Stimulated activated CD8-positive, alpha-beta memory T cell treated with anti-CD3 and anti-CD28 coated beads, Interleukin-4, amount 100 ng/mL, for 48 hours (primary cell): ENCODE results near the gene STMN3.

Source experiments
- DNase-seq: peaks from one replicate; pipeline ENCODE4 v3.0.0-alpha.2; 2020

The STMN3 gene

DNA sequence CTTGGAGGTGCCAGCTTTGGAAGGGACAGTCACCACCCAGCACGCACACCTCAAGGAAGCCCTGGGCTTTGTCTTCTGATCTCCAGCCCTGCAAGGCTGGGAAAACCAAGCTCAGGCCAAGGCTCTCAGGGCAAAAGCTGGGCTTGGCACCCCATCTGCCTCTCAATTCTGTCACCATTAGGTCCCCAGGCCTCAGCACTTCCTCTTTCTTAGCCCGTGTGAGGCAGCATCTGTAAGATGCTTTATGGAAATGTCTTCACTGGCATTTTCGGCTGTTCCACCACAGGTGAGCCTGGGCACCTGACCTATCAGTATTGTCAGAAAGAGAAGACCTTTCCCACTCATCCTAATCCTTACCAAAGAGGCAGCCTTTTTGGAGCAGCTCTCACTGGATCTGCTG, 50.9 kb downstream of the STMN3 start:
- no peak for DNase-seq

DNA sequence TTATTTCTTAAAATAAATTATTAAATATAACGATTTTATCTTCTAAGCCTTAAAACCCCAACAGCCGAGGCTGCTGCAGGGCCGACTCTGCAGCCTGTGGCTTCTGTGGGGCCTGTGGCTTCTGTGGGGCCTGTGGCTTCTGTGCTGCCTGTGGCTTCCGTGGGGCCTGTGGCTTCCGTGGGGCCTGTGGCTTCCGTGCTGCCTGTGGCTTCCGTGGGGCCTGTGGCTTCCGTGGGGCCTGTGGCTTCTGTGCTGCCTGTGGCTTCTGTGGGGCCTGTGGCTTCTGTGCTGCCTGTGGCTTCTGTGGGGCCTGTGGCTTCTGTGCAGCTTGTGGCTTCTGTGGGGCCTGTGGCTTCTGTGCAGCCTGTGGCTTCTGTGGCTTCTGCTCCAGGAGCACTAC, 51.5 kb downstream of the STMN3 start:
- DNase-seq: peak; percentile 32

DNA sequence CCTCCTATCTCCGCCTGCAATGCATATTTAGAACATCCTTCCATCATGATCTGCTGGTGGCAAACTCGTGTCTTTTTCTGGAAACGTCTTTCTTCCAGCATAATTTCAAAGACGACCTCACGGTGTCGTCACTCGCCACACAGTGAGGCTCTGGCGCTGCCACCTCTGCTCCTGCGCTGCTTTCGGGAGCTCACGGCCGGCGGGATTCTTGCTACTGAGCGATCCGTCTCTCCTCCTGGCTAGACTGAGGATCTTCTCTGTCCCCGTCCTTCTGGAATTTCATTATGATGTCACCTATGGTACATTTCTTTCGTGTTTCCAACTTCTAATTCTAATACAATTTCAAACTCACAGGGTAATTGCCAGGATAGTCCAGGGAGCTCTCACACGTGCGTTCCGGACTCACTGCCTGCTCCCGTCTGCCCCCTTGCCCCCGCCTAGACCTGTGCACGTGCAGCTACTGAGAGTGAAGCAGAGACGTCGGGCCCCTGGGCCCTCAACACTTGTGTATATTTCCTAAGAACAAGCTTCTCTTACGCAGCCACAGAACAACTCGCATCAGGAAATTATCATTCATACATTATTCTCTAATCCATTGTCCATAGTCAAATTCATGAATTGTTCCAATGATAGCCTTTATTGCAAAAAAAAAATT, 53.7 kb downstream of the STMN3 start:
- DNase-seq: no peak

DNA sequence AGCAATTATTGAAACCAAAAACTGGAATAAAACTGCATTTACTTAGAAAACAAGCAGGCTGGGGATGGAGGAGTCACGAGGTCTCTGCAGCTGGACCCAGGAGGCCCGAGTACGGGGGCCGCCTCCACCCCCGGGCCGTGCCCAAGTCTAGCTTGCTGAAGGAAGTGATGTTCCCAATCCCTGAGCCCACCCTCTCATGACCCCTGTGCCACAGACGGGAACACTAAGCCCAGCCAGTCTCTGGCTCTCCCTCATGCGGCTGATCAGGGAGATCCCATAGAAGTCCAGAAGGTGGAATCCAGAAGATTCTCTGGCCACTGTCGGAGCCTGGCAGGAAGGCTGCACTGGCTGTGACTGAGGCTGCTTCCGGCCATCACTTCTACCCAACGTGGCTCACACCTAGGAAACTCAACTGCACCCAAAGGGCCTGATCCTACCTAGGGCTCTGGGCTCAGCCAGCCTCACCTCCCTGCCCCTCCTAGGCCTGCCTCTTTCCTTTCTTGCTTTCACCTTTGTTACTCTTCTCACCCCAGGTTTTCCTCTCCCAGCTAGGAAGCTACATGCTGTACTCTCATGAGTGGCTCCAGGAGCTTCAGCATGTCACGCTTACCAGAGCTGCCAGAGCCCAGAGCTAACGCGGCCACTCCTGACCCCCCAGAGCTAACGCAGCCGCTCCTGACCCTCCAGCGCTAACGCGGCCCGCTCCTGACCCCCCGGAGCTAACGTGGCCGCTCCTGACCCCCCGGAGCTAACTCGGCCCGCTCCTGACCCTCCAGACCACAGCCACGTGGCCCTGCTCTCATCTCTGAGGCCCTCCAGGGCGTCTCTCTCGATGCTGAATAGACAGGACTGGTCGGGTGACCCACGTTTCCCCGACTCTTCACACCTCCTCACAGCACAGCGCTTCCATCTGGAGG, 54.5 kb downstream of the STMN3 start:
- DNase-seq: no peak

DNA sequence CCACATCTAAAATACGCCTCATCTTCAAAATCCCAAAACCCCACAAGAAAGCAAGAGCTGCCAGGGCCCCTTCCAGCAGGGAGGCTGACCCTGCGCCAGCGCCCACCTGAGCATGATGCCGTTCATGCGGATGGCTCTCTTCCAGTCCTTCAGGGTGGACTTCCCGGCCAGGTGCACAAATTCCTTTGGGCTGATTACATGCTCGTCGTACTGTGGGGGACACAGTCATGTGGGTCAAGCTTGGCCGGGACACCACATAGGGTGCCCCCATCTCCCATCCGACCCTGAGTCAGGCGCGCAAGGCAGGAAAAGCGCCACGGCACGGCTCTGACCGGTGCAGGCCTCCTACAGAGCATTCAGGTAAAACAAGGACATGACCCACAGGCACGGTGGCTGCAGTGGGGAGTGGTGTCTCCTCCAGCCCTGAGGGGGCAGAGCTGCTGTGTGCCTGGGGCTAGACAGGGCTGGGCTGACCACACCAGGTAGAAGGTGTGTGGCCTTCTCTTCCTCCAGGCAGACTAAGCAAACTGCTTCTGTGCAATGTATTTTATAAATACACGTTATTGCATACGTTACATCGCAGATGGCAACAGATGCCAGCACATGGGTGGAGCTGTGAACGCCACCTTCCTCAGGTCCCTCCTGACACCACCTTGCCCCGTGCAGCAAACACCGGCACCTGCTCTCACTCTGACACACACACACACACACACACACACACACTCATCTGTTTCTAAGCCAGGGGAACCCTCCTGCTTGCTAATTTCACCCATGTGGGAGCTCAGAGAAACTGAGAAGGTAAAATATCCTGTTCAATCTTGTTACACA, 55.4 kb downstream of the STMN3 start:
- DNase-seq: no peak

GRCh38 chr20:63596423-63596822, 56.8 kb downstream of the STMN3 start:
- no peak for DNase-seq

DNA sequence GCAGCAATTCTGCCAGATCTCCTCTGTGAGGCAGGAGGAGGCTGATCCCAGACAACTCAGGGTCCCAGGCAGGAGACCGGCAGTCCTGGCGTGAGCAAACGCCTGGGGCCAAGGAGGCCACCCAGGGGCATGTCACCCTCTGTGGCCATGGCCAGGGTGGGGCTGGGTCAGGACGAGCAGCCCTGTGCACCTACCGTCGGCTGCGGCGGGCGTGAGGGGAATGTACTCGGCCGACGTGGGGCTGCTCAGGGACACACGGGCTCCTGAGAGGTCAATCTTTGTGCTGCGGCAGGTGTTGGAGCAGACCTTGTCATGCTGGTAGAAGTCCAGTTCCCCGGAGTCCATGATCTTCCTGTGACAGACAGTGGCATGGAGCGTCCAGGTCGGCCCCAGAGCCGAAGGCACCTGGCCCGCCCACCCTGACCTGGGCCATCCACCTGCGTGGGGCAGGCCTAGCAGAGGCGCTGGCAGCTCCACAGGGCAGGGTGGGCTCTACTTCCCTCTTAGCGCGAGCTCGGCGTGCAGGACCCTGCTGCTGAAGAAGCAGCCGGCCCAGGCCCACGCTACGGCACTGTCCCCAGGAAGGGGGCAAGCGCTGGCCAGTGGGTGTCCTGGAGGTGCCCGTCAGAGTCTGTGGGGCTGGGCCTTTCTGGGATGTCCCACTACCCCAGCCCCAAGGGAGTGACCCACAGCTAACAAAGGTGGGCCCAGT, 57.7 kb downstream of the STMN3 start:
- DNase-seq: no peak

- DNase-seq: no peak
These were observed 59.1 kb downstream of the STMN3 start for GRCh38 chr20:63594043-63594561.

DNA sequence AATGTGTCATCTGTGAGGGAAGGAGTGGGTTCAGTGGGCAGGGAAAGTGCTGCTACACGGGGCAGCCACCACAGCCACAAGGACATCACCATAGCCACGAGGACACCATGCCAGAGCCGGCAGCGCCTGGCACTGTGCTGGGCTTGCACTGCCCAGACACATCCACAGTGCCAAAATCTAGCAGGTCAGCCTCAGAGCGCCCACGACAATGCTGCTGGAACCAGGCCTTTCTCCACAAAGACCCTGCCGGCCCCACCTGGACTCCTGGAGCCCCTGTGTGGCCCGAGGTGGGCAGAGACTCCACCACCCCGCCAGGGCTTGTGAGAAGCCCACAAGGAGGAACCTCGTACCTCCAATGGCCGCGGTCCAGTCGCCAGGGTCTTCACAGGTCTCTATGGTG, 60.6 kb downstream of the STMN3 start:
- no peak for DNase-seq

DNA sequence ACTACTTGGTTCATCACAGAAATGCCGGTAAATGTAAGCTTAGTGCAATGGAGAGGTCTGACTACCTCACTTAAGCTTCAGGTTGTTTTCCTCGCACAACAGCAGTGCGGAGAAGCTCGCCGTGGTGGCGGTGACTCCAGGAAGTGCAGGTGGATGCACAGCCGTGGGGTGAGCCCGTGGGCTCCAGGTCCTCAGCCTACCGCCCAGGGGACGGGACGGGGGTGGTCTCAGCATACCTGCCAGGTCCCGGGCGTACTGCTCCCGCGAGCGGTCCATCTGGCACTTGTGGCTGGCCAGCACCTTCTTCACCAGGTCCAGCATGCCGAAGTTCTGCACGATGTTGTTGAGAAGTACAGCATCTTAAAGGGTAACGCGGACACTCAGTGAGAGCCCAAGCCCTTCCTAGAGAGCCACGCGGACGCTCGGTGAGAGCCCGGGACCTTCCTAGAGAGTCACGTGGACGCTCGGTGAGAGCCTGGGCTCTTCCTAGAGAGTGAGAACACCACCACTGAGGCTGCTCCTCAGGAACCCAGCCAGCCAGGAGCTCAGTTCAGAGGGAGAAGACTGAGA, 61.4 kb downstream of the STMN3 start:
- no peak for DNase-seq

- no peak for DNase-seq
These were observed 62.1 kb downstream of the STMN3 start for GRCh38 chr20:63591147-63591533.

GRCh38 chr20:63590218-63591146, 62.7 kb downstream of the STMN3 start:
- no peak for DNase-seq
